ENCODE data around the gene ESYT1.

GRCh38 chr12:56086608-56087007, 41.5 kb upstream of the ESYT1 start:
- no peak for TF ChIP-seq CTCF (IDR thresholded peaks at IDR 0.05; ENCODE audit: low read depth, low read length, missing input control)
- no peak for TF ChIP-seq YY1 (IDR thresholded peaks at IDR 0.05)
- no peak for TF ChIP-seq REST (IDR thresholded peaks at IDR 0.05)
- TF ChIP-seq SP1 (IDR thresholded peaks at IDR 0.05), result no peak
- TF ChIP-seq HNF4A (conservative IDR thresholded peaks at IDR 0.05), result no peak
- TF ChIP-seq TAF1 (conservative IDR thresholded peaks at IDR 0.05), result no peak
- no peak for TF ChIP-seq MAX (IDR thresholded peaks at IDR 0.05)
- no peak for TF ChIP-seq JUND (IDR thresholded peaks at IDR 0.05)
- no peak for TF ChIP-seq GABPA (IDR thresholded peaks at IDR 0.05 in 1 of 2, conservative IDR thresholded peaks at IDR 0.05 in 1 of 2)

All from liver (tissue), 3 donors.